Measurements from ENCODE around the gene PNLIPRP3.

The PNLIPRP3 gene

DNA sequence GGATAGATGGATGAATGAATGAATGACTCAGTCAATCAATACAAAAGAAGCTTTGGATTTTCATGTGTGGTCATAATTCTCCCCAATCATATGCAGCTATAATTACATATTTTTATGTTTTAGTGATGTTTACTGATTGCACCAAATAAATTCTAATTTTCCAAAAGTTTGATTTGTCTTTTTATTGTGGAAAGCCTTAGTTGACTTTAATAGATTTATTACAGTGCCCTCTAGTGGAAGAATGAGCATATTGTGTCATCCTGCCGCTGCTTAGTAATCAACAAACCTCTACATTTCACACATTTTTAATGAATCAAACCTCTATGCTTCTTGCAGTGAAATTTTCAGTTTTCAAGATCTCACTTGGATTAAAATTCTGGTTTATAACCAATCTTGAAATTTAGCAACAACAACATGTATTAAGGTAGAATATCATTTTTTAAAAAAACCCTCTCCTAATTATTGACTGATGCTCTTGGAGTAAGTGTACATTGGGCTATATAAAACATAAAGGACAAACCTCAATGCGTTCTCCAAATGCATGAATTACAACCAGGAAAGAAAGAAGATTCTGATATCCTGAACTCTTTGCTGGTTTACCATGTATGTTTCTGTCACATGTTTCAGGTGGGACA is 62.5 kb downstream of the PNLIPRP3 start:
- no peak overlapping the region for H3K4me3 ChIP-seq (ENCODE audit: low read depth, low read length)

GRCh38 chr10:116504786-116505185 is 77.1 kb downstream of the PNLIPRP3 start:
- no peak overlapping the region for H3K4me3 ChIP-seq (ENCODE audit: low read depth, low read length)

DNA sequence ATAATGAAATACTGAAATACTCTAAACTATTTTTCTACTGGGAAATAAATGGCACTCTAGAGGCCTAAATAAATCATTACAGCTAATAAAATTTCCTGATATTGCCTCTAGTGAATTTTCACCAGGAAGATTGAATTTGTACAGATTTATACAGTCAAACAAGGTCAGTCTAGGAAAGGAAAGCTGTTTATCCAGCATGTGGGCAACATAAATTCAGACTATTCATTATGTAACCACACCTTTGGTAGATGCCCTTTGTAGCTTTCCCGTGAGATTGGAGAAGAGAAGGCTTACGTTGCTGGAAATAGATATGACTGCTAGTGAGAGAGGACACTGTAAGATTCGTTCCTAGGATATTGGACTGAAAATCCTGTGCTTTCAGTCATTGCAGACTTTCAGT is 82.9 kb downstream of the PNLIPRP3 start:
- no peak overlapping the region for H3K4me3 ChIP-seq (ENCODE audit: low read depth, low read length)

GRCh38 chr10:116511365-116511764 is 83.7 kb downstream of the PNLIPRP3 start:
- no peak overlapping the region for H3K4me3 ChIP-seq (ENCODE audit: low read depth, low read length)

- H3K4me3 ChIP-seq (ENCODE audit: low read depth, low read length): no peak overlapping the region
Observed at GRCh38 chr10:116521424-116522290, 94.0 kb downstream of the PNLIPRP3 start.

- no peak overlapping the region for H3K4me3 ChIP-seq (ENCODE audit: low read depth, low read length)
Observed at GRCh38 chr10:116522803-116523381, 95.2 kb downstream of the PNLIPRP3 start.

GRCh38 chr10:116524736-116525135 is 97.1 kb downstream of the PNLIPRP3 start:
- no peak overlapping the region for H3K4me3 ChIP-seq (ENCODE audit: low read depth, low read length)

GRCh38 chr10:116526219-116526618 is 98.6 kb downstream of the PNLIPRP3 start:
- H3K4me3 ChIP-seq (ENCODE audit: low read depth, low read length): no peak overlapping the region
